OCI-LY7 (cell line): ENCODE data around the gene SH2D7.

Source experiments
- CTCF ChIP-seq: fragments of 200-600 bp; sonication (generic); conservative IDR thresholded peaks from 2 replicates; pipeline ENCODE4 v1.5.1; 2014; ENCODE audit warnings: mild to moderate bottlenecking, antibody characterized with exemption, low read length, moderate library complexity, mixed read lengths
- EZH2phosphoT487 ChIP-seq: fragments of 200-600 bp; sonication (generic); IDR thresholded peaks from 2 replicates; pipeline ENCODE4 v1.6.1; 2018; ENCODE audit warnings: low read depth, borderline replicate concordance, mild to moderate bottlenecking, mixed run types, antibody characterized with exemption, low read length, moderate library complexity, mixed read lengths

GRCh38 chr15:78127882-78128281 lies 35.5 kb downstream of the SH2D7 start:
- no peak for TF ChIP-seq EZH2phosphoT487
- TF ChIP-seq CTCF, result no peak
